Neural progenitor cell (in vitro differentiated cells): ENCODE data around the gene ZNF683.

Experiments
- CTCF ChIP-seq: fragments of 200-600 bp; sonication (generic); IDR thresholded peaks from 2 replicates; pipeline ENCODE4 v1.5.1; 2017; ENCODE audit warnings: antibody characterized with exemption, mild to moderate bottlenecking
- EZH2phosphoT487 ChIP-seq: fragments of 200-600 bp; sonication (generic); IDR thresholded peaks from 2 replicates; pipeline ENCODE4 v1.6.1; 2017; ENCODE audit warnings: antibody characterized with exemption

GRCh38 chr1:26349188-26349876 is 23.2 kb downstream of the ZNF683 start:
- TF ChIP-seq CTCF (no peak), EZH2phosphoT487 (no peak)
